Neural cell (in vitro differentiated cells): ENCODE measurements around the gene KIZ. TPM values are rescaled to one million over a fixed set of nuclear protein-coding genes. Genes with fewer than 3 reads are reported as not detected.

Experiments used
- H2AFZ ChIP-seq: fragments of 200-600, 300-800 bp; sonication (generic), shearing (Covaris generic); 2 replicates; pipeline ENCODE4 v1.6.0; 2014; ENCODE audit warnings: low read depth, mild to moderate bottlenecking, antibody characterized with exemption, low read length, moderate library complexity
- H3F3A ChIP-seq: fragments of 200-600 bp; shearing (Covaris generic); 2 replicates; pipeline ENCODE4 v1.6.1; 2016; ENCODE audit warnings: mild to moderate bottlenecking, moderate library complexity, mixed read lengths, antibody characterized with exemption, low read length; ENCODE audit not compliant: insufficient read depth, poor library complexity, severe bottlenecking
- H3K27ac ChIP-seq: fragments of 200-600, 300-800 bp; sonication (generic), shearing (Covaris generic); 2 replicates; pipeline ENCODE4 v1.5.1; 2014; ENCODE audit warnings: mild to moderate bottlenecking, low read length, moderate library complexity
- H3K27me3 ChIP-seq: fragments of 300-800, 200-600 bp; sonication (generic), shearing (Covaris generic); 2 replicates; pipeline ENCODE4 v1.6.0; 2014; ENCODE audit warnings: mild to moderate bottlenecking, low read depth, low read length, moderate library complexity; ENCODE audit not compliant: insufficient read depth
- H3K36me3 ChIP-seq: fragments of 300-800, 200-600 bp; sonication (generic), shearing (Covaris generic); 2 replicates; pipeline ENCODE4 v1.5.1; 2014; ENCODE audit warnings: mild to moderate bottlenecking, antibody characterized with exemption, low read length, moderate library complexity; ENCODE audit not compliant: insufficient read depth
- H3K4me2 ChIP-seq: fragments of 300-800, 200-600 bp; sonication (generic), shearing (Covaris generic); 2 replicates; pipeline ENCODE4 v1.6.0; 2014; ENCODE audit warnings: mild to moderate bottlenecking, low read length
- H3K4me3 ChIP-seq: fragments of 300-800, 200-600 bp; sonication (generic), shearing (Covaris generic); 2 replicates; pipeline ENCODE4 v1.5.1; 2014; ENCODE audit warnings: mild to moderate bottlenecking, low read length, moderate library complexity
- H3K79me2 ChIP-seq: fragments of 200-600 bp; shearing (Covaris generic); replicated peaks from 2 replicates; pipeline ENCODE4 v1.6.0; 2014; ENCODE audit warnings: mild to moderate bottlenecking, low read length, moderate library complexity; ENCODE audit not compliant: insufficient read depth
- H3K9ac ChIP-seq: fragments of 300-800, 200-600 bp; sonication (generic), shearing (Covaris generic); 2 replicates; pipeline ENCODE4 v1.6.1; 2016; ENCODE audit warnings: mild to moderate bottlenecking, low read length, mixed read lengths
- H3K9me2 ChIP-seq: fragments of 200-600 bp; shearing (Covaris generic); 2 replicates; pipeline ENCODE4 v1.6.1; 2016; ENCODE audit warnings: mild to moderate bottlenecking, low read length, mixed read lengths; ENCODE audit not compliant: insufficient read depth
- H3K9me3 ChIP-seq: fragments of 200-600, 300-800 bp; sonication (generic), shearing (Covaris generic); 2 replicates; pipeline ENCODE4 v1.6.1; 2016; ENCODE audit warnings: mild to moderate bottlenecking, mixed run types, low read length, moderate library complexity, mixed read lengths
- H4K20me1 ChIP-seq: fragments of 200-600 bp; shearing (Covaris generic); 2 replicates; pipeline ENCODE4 v1.6.1; 2016; ENCODE audit warnings: mild to moderate bottlenecking, mixed run types; ENCODE audit not compliant: insufficient read depth
- EP300 ChIP-seq: fragments of 450-650 bp; conservative IDR thresholded peaks from 2 replicates; pipeline ENCODE4 v1.6.1; 2014; ENCODE audit warnings: antibody characterized with exemption, mild to moderate bottlenecking, moderate library complexity; ENCODE audit not compliant: poor library complexity, severe bottlenecking
- EZH2 ChIP-seq: fragments of 200-600, 300-800 bp; shearing (Covaris generic), sonication (generic); IDR thresholded peaks from 2 replicates; pipeline ENCODE4 v1.6.1; 2014; ENCODE audit warnings: antibody characterized with exemption, low read length, borderline replicate concordance, mild to moderate bottlenecking; ENCODE audit not compliant: insufficient read depth, poor library complexity, severe bottlenecking
- MXI1 ChIP-seq: fragments of 450-650 bp; conservative IDR thresholded peaks from 2 replicates; pipeline ENCODE4 v1.6.1; 2014; ENCODE audit warnings: antibody characterized with exemption, mild to moderate bottlenecking; ENCODE audit not compliant: poor library complexity, severe bottlenecking
- POLR2AphosphoS5 ChIP-seq: IDR thresholded peaks from 2 replicates; pipeline ENCODE4 v1.6.1; 2012
- RAD21 ChIP-seq: fragments of 450-650 bp; conservative IDR thresholded peaks from 2 replicates; pipeline ENCODE4 v1.6.1; 2014; ENCODE audit warnings: antibody characterized with exemption, mild to moderate bottlenecking, moderate library complexity
- SMC3 ChIP-seq: fragments of 450-650 bp; conservative IDR thresholded peaks from 2 replicates; pipeline ENCODE4 v1.6.1; 2014; ENCODE audit warnings: antibody characterized with exemption, mild to moderate bottlenecking, moderate library complexity; ENCODE audit not compliant: poor library complexity
- TAF1 ChIP-seq: IDR thresholded peaks from 2 replicates; pipeline ENCODE4 v1.6.1; 2012; ENCODE audit warnings: low read depth
- polyA plus RNA-seq: library from polyadenylated mRNA; depleted of rRNA; stranded (reverse); fragments of >200 nt; gene quantifications from 2 replicates; pipeline ENCODE4 v1.2.3, GENCODE V29; 2014
- TF ChIP-seq, protein P1 (sequence below): fragments of 450-650 bp; IDR thresholded peaks from 2 replicates; pipeline ENCODE4 v1.5.1; 2014; ENCODE audit warnings: antibody characterized with exemption, mild to moderate bottlenecking, moderate library complexity; ENCODE audit not compliant: poor library complexity, severe bottlenecking
- TF ChIP-seq, protein P2 (sequence below): IDR thresholded peaks from 2 replicates; pipeline ENCODE4 v1.6.1; 2012; ENCODE audit warnings: borderline replicate concordance

KIZ gene
- polyA plus RNA-seq, 1 donor from 2014 or later = 3.6 TPM

DNA sequence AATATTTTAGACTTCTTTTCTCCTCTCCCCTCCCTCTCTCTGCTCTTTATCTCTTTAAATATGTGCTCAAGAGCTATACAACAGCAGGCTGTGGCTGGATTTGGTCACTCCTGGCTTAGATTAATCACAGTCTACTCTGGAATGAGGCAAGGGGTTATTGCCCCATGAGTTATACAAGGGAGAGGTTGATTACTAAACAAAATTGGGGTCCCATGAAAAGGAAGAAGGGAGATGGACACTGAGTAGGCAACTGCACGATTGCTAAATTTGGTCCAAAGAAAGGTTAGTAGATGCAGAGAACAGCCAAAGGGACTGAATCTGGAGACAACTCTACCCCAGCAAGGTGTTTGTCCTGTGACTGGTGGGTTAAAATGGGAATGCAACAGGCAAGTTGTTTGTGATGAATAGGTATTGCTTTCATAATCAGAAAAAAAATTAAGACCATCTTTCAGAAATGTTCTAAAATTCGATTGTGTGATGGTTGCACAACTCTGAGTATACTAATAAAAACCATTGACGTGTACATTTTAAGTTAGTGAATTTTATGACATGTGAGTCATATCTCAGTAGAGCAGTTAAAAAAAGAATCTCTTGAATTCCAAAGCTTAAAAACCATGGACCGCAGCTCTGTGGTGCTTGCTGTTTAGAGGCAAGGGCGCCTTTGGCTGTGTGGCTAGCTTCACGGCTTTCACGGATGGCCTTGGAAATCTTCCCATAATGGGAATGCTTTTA, 57.1 kb downstream of the KIZ start:
- no peaks in the 10 kb centered on the region for H3K9me3 ChIP-seq
- no peak overlapping the region for H3K4me2 ChIP-seq
- TF ChIP-seq RAD21 (no peak), MXI1 (no peak), POLR2AphosphoS5 (no peak), EP300 (no peak), EZH2 (no peak), SMC3 (no peak), TAF1 (no peak)
- TF ChIP-seq, protein P1, sequence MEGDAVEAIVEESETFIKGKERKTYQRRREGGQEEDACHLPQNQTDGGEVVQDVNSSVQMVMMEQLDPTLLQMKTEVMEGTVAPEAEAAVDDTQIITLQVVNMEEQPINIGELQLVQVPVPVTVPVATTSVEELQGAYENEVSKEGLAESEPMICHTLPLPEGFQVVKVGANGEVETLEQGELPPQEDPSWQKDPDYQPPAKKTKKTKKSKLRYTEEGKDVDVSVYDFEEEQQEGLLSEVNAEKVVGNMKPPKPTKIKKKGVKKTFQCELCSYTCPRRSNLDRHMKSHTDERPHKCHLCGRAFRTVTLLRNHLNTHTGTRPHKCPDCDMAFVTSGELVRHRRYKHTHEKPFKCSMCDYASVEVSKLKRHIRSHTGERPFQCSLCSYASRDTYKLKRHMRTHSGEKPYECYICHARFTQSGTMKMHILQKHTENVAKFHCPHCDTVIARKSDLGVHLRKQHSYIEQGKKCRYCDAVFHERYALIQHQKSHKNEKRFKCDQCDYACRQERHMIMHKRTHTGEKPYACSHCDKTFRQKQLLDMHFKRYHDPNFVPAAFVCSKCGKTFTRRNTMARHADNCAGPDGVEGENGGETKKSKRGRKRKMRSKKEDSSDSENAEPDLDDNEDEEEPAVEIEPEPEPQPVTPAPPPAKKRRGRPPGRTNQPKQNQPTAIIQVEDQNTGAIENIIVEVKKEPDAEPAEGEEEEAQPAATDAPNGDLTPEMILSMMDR = no peak
- TF ChIP-seq, protein P2, sequence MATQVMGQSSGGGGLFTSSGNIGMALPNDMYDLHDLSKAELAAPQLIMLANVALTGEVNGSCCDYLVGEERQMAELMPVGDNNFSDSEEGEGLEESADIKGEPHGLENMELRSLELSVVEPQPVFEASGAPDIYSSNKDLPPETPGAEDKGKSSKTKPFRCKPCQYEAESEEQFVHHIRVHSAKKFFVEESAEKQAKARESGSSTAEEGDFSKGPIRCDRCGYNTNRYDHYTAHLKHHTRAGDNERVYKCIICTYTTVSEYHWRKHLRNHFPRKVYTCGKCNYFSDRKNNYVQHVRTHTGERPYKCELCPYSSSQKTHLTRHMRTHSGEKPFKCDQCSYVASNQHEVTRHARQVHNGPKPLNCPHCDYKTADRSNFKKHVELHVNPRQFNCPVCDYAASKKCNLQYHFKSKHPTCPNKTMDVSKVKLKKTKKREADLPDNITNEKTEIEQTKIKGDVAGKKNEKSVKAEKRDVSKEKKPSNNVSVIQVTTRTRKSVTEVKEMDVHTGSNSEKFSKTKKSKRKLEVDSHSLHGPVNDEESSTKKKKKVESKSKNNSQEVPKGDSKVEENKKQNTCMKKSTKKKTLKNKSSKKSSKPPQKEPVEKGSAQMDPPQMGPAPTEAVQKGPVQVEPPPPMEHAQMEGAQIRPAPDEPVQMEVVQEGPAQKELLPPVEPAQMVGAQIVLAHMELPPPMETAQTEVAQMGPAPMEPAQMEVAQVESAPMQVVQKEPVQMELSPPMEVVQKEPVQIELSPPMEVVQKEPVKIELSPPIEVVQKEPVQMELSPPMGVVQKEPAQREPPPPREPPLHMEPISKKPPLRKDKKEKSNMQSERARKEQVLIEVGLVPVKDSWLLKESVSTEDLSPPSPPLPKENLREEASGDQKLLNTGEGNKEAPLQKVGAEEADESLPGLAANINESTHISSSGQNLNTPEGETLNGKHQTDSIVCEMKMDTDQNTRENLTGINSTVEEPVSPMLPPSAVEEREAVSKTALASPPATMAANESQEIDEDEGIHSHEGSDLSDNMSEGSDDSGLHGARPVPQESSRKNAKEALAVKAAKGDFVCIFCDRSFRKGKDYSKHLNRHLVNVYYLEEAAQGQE = no peak
- no peak overlapping the region for H3K9ac ChIP-seq
- no peaks in the 10 kb centered on the region for H4K20me1 ChIP-seq
- H3K36me3 ChIP-seq = no peaks in the 10 kb centered on the region
- no peaks in the 10 kb centered on the region for H3F3A ChIP-seq
- no peak overlapping the region for H3K4me3 ChIP-seq
- no peaks in the 10 kb centered on the region for H3K79me2 ChIP-seq
- no peak overlapping the region for H3K27ac ChIP-seq
- H3K27me3 ChIP-seq = peaks cover 7% of the 10 kb centered on the region
- H2AFZ ChIP-seq = no peak overlapping the region
- no peaks in the 10 kb centered on the region for H3K9me2 ChIP-seq

DNA sequence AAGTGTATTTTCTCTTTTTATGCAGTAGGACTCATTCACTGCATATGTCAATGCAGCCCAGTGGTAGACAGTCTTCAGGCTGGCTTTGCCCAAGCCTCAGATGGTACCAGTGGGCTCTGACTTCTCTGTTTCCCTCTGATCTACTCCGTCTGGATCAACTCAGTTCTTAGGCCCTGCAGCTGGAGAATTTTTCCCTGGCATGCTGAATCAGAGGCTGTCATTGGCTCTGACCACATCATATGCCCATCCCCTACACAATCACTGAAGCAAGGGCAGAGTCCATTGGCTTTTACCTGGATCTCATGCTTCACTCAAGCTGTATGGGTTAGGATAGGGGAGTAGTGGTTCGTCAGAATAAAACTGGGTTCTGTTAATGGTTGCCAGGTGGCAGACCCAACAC, 57.8 kb downstream of the KIZ start:
- H3K36me3 ChIP-seq = no peaks in the 10 kb centered on the region
- H3K9me2 ChIP-seq = no peaks in the 10 kb centered on the region
- H3K27me3 ChIP-seq = peaks cover 8% of the 10 kb centered on the region
- H4K20me1 ChIP-seq = no peaks in the 10 kb centered on the region
- H3K4me2 ChIP-seq = no peak overlapping the region
- no peaks in the 10 kb centered on the region for H3K79me2 ChIP-seq
- TF ChIP-seq EP300 = no peak
- no peak for TF ChIP-seq MXI1
- TF ChIP-seq, protein P1 = no peak
- TF ChIP-seq POLR2AphosphoS5 = no peak
- no peak for TF ChIP-seq SMC3
- TF ChIP-seq EZH2 = no peak
- TF ChIP-seq, protein P2 = no peak
- TF ChIP-seq TAF1 = no peak
- no peaks in the 10 kb centered on the region for H3K9me3 ChIP-seq
- no peak overlapping the region for H3K9ac ChIP-seq
- H3K27ac ChIP-seq = no peak overlapping the region
- no peaks in the 10 kb centered on the region for H3F3A ChIP-seq
- no peak overlapping the region for H3K4me3 ChIP-seq
- H2AFZ ChIP-seq = no peak overlapping the region
